ENCODE data around the gene FAM163A.

- TF ChIP-seq CTCF (IDR thresholded peaks at IDR 0.05) (no peak), ZFX (IDR thresholded peaks at IDR 0.05; ENCODE audit: borderline replicate concordance) (no peak)
Measured at GRCh38 chr1:179805291-179806195, 62.5 kb downstream of the FAM163A start.
